Duodenal mucosa (tissue), 2 donors: Measurements from ENCODE around the gene PDZD8.
"Not testable (repeated sequence)": the region's sequence is repeated elsewhere in the genome, so short reads cannot be mapped to it uniquely, and the experiment has no call there.

Experiments
- H3K27ac ChIP-seq: one replicate; pipeline ENCODE4 v1.7.0; 2013; ENCODE audit warnings: low read depth, low read length
- H3K27me3 ChIP-seq, 2 donors: one replicate each; pipeline ENCODE4 v1.7.0; 2013; ENCODE audit warnings: low read length in 2 of 2, control low read depth in 1 of 2; ENCODE audit not compliant: insufficient read depth in 2 of 2, control insufficient read depth in 1 of 2
- H3K36me3 ChIP-seq, 2 donors: one replicate each; pipeline ENCODE4 v1.7.0; 2013; ENCODE audit warnings: low read length in 2 of 2, control low read depth in 1 of 2; ENCODE audit not compliant: insufficient read depth in 2 of 2, control insufficient read depth in 1 of 2
- H3K4me1 ChIP-seq, 2 donors: one replicate each; pipeline ENCODE4 v1.7.0; 2013; ENCODE audit warnings: low read length in 2 of 2, control low read depth in 1 of 2; ENCODE audit not compliant: insufficient read depth in 2 of 2, control insufficient read depth in 1 of 2
- H3K4me3 ChIP-seq, 2 donors: one replicate each; pipeline ENCODE4 v1.7.0; 2013; ENCODE audit warnings: low read length in 2 of 2, low read depth in 1 of 2
- H3K9ac ChIP-seq, 2 donors: one replicate each; pipeline ENCODE4 v1.7.0; 2013; ENCODE audit warnings: low read length in 2 of 2, low read depth in 1 of 2
- H3K9me3 ChIP-seq, 2 donors: one replicate each; pipeline ENCODE4 v1.7.0; 2013; ENCODE audit warnings: low read length in 2 of 2, control low read depth in 1 of 2; ENCODE audit not compliant: control insufficient read depth in 1 of 2

PDZD8 gene

DNA sequence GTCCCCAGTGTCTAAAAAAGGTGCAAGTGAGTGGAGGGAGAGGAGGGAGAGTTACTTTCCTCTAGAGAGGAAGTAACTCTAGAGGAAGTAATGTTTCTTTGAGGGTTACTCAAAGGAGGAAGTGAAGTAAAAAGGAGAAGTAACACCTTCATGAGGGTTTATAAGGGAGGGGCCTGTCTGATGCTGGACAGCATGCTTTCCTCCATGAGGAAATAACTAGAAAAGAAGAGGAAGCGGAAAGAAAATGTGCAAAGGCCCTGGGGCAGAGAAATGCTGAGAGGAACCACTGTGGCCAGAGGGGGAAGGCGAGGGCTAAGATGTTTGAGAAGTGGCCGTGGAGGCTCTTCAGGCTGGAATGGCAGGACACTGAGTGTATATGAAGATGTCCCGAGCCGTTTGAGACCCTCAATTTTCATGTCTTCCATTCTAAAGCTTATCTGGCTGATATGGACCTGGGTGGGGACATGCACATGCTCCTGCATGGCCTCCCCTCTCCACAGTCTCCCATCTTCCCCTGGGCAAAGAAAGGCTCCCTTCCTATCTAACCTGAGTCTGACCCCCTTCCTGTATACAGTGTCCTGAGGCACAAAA lies 137.7 kb downstream of the PDZD8 start:
- Histone ChIP-seq H3K9me3 (no peaks in the 10 kb centered on the region), H3K27me3 (peaks cover 24 to 33% of the 10 kb centered on the region in 2 donors), H3K36me3 (no peaks in the 10 kb centered on the region), H3K4me3 (no peak overlapping the region), H3K4me1 (no peaks in the 10 kb centered on the region), H3K9ac (no peak overlapping the region), H3K27ac (no peak overlapping the region)

DNA sequence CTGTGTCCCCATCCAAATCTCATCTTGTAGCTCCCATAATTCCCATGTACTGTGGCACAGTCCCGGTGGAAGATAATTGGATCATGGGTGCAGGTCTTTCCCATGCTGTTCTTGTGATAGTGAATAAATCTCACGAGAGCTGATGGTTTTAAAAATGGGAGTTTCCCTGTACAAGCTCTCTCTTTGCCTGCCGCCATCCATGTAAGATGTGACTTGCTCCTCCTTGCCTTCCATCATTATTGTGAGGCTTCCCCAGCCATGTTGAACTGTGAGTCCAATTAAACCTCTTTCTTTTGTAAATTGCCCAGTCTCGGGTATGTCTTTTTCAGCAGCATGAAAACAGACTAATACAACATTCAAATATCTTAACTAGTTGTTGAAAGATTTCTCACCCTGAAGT lies 145.1 kb downstream of the PDZD8 start:
- not testable (repeated sequence) for H3K4me3 ChIP-seq, H3K9me3 ChIP-seq, H3K4me1 ChIP-seq, H3K27ac ChIP-seq, H3K36me3 ChIP-seq, H3K9ac ChIP-seq
- peaks cover 20 to 21% of the 10 kb centered on the region in 2 donors for H3K27me3 ChIP-seq

DNA sequence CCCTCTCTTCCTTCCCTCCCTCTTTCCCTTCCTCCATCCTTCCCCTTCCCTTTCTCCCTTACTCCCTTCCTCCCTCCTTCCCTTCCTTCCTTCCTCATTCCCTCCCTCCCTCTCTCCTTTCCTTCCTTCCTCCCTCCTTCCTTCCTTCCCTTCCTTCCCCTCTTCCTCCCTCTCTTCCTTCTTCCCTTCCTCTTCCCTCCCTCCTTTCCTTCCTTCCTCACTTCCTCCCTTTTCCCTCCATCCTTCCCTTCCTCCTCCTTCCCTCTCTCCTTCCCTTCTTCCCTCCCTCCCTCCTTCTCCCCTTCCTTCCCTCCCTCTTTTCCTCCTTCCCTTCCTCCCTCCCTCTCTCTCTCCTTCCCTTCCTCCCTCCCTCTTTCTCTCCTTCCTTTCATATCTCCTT lies 147.0 kb downstream of the PDZD8 start:
- Histone ChIP-seq H3K27me3 (peaks cover 15 to 20% of the 10 kb centered on the region in 2 donors), H3K9ac (no peak overlapping the region), H3K4me1 (no peaks in the 10 kb centered on the region), H3K36me3 (no peaks in the 10 kb centered on the region), H3K27ac (no peak overlapping the region), H3K4me3 (no peak overlapping the region), H3K9me3 (no peaks in the 10 kb centered on the region)
